SH-SY5Y (cell line): ENCODE measurements around the gene XIRP2.

Source experiments
- GATA2 ChIP-seq: IDR thresholded peaks from 2 replicates; pipeline ENCODE4 v1.6.1; 2011; ENCODE audit warnings: mild to moderate bottlenecking, low read depth, low read length
- GATA3 ChIP-seq: IDR thresholded peaks from 2 replicates; pipeline ENCODE4 v1.6.1; 2011; ENCODE audit warnings: low read depth, mild to moderate bottlenecking, low read length, moderate library complexity

GRCh38 chr2:167103028-167103756, 214.9 kb downstream of the XIRP2 start:
- TF ChIP-seq GATA3 (no peak), GATA2 (no peak)
